AG09309 (cell line): Measurements from ENCODE around the gene RPAP3.

Experiments
- DNase-seq: peaks from one replicate; pipeline ENCODE4 v3.0.0-alpha.2; 2010; ENCODE audit warnings: low read depth
- H3K4me3 ChIP-seq: 2 replicates; pipeline ENCODE4 v1.5.1; 2011; ENCODE audit warnings: mild to moderate bottlenecking, low read depth, low read length, moderate library complexity; ENCODE audit not compliant: control insufficient read depth
- CTCF ChIP-seq: IDR thresholded peaks from 2 replicates; pipeline ENCODE4 v1.5.1; 2011; ENCODE audit warnings: mild to moderate bottlenecking, low read depth, low read length, inconsistent platforms; ENCODE audit not compliant: insufficient read depth, control insufficient read depth; ENCODE audit errors: missing control alignments

Gene RPAP3

GRCh38 chr12:47717046-47717442 is 11.2 kb upstream of the RPAP3 start:
- no peak overlapping the region for H3K4me3 ChIP-seq
- TF ChIP-seq CTCF = no peak
- no peak for DNase-seq

GRCh38 chr12:47715877-47716548 is 10.2 kb upstream of the RPAP3 start:
- no peak for TF ChIP-seq CTCF
- no peak overlapping the region for H3K4me3 ChIP-seq
- DNase-seq = no peak

GRCh38 chr12:47715393-47715876 is 9.6 kb upstream of the RPAP3 start:
- TF ChIP-seq CTCF = peak; percentile 74
- H3K4me3 ChIP-seq = no peak overlapping the region
- DNase-seq = no peak

- DNase-seq = no peak
- TF ChIP-seq CTCF = no peak
Measured at GRCh38 chr12:47714826-47715386, 9.1 kb upstream of the RPAP3 start.

GRCh38 chr12:47712171-47712570 is 6.3 kb upstream of the RPAP3 start:
- H3K4me3 ChIP-seq = no peak overlapping the region
- no peak for TF ChIP-seq CTCF
- DNase-seq = no peak

More at GRCh38 chr12:47714826-47715386, 9.1 kb upstream of the RPAP3 start:
- no peak overlapping the region for H3K4me3 ChIP-seq

- no peak overlapping the region for H3K4me3 ChIP-seq
- TF ChIP-seq CTCF = no peak
- no peak for DNase-seq
Measured at GRCh38 chr12:47711448-47711847, 5.6 kb upstream of the RPAP3 start.

GRCh38 chr12:47710278-47710677 is 4.4 kb upstream of the RPAP3 start:
- H3K4me3 ChIP-seq = no peak overlapping the region

More at GRCh38 chr12:47710278-47710677, 4.4 kb upstream of the RPAP3 start:
- DNase-seq = no peak
- no peak for TF ChIP-seq CTCF
